Endothelial cell of umbilical vein (primary cell): ENCODE results near the gene TMEM131. TPM values are rescaled to one million over a fixed set of nuclear protein-coding genes. Genes with fewer than 3 reads are reported as not detected.

Experiments
- BruUV-seq: library from RNA; stranded (reverse); fragments of 400-500 nt; replicated peaks from 2 replicates; lab custom pipeline; 2021; lab: Mats Ljungman, UMichigan
- CTCF ChIA-PET: fragments of 300-600, 350-600 bp; sonication (Branson Sonifier 250); formaldehyde crosslinking; loops from one replicate; lab custom pipeline; 2021; ENCODE audit warnings: antibody characterized with exemption, inconsistent platforms; lab: Charles Lee
- POLR2A ChIA-PET: fragments of 300-600, 350-600 bp; sonication (Branson Sonifier 250); formaldehyde crosslinking; loops from one replicate; lab custom pipeline; 2021; ENCODE audit warnings: antibody characterized with exemption, inconsistent platforms; lab: Charles Lee
- DNase-seq: peaks from one replicate; pipeline ENCODE4 v3.0.0-alpha.2; 2011; ENCODE audit warnings: low read depth, low spot score
- FAIRE-seq: peaks from 2 replicates; lab custom pipeline; 2011; peaks lifted over from hg19 to GRCh38; lab: Jason Lieb, UNC
- H2AFZ ChIP-seq: 2 replicates; pipeline ENCODE4 v1.6.0; 2012; ENCODE audit warnings: low read depth, low read length, control low read depth, inconsistent platforms
- H3K27ac ChIP-seq: 2 replicates; pipeline ENCODE4 v1.5.1; 2011; ENCODE audit warnings: low read depth, mild to moderate bottlenecking, control low read depth, low read length, moderate library complexity; ENCODE audit not compliant: insufficient read depth
- H3K27me3 ChIP-seq, 2 experiments: 2 replicates each; pipeline versions ENCODE4 v1.6.0 to v1.6.1; 2011; ENCODE audit warnings: low read length in 2 of 2, mixed read lengths in 1 of 2; ENCODE audit not compliant: control insufficient read depth in 2 of 2, insufficient read depth in 2 of 2
- H3K36me3 ChIP-seq, 2 experiments: 2 replicates in 1 of 2; 3 replicates in 1 of 2; pipeline ENCODE4 v1.5.1; 2011; ENCODE audit warnings: low read length in 2 of 2, mild to moderate bottlenecking in 1 of 2, moderate library complexity in 1 of 2; ENCODE audit not compliant: control insufficient read depth in 2 of 2, insufficient read depth in 2 of 2; ENCODE audit errors: extremely low read depth in 1 of 2
- H3K4me1 ChIP-seq: 3 replicates; pipeline ENCODE4 v1.5.1; 2011; ENCODE audit warnings: mild to moderate bottlenecking, low read length; ENCODE audit not compliant: control insufficient read depth, insufficient read depth; ENCODE audit errors: extremely low read depth
- H3K4me2 ChIP-seq: 2 replicates; pipeline ENCODE4 v1.6.1; 2011; ENCODE audit warnings: low read length, control low read depth, mixed read lengths; ENCODE audit not compliant: insufficient read depth
- H3K4me3 ChIP-seq, 3 experiments: fragments of 200-600 bp in 1 of 3; sonication (generic), shearing (Covaris generic) in 1 of 3; replicated peaks in 1 of 3; 2 replicates each; pipeline ENCODE4 v1.5.1; 2011 to 2016; ENCODE audit warnings: control low read depth in 3 of 3, low read length in 3 of 3, mild to moderate bottlenecking in 2 of 3, inconsistent platforms in 1 of 3, low read depth in 1 of 3, moderate library complexity in 1 of 3; ENCODE audit not compliant: insufficient read depth in 1 of 3
- H3K79me2 ChIP-seq: 2 replicates; pipeline ENCODE4 v1.6.0; 2012; ENCODE audit warnings: low read length, inconsistent platforms; ENCODE audit not compliant: control insufficient read depth, insufficient read depth
- H3K9ac ChIP-seq: replicated peaks from 2 replicates; pipeline ENCODE3; 2011; ENCODE audit warnings: low read length, control low read depth; ENCODE audit not compliant: insufficient read depth; ENCODE audit errors: extremely low read depth
- H3K9me1 ChIP-seq: replicated peaks from 3 replicates; pipeline ENCODE4 v1.6.0; 2011; ENCODE audit warnings: mild to moderate bottlenecking, low read length; ENCODE audit not compliant: control insufficient read depth, insufficient read depth; ENCODE audit errors: extremely low read depth
- H3K9me3 ChIP-seq: replicated peaks from 2 replicates; pipeline ENCODE4 v1.5.1; 2012; ENCODE audit warnings: low read length, inconsistent platforms; ENCODE audit not compliant: control insufficient read depth, insufficient read depth
- H4K20me1 ChIP-seq: replicated peaks from 2 replicates; pipeline ENCODE3; 2011; ENCODE audit warnings: mild to moderate bottlenecking, low read length; ENCODE audit not compliant: control insufficient read depth, insufficient read depth; ENCODE audit errors: extremely low read depth
- EZH2 ChIP-seq: IDR thresholded peaks from 2 replicates; pipeline ENCODE4 v1.6.1; 2012; ENCODE audit warnings: borderline replicate concordance, low read depth, mild to moderate bottlenecking, moderate library complexity, low read length, inconsistent platforms; ENCODE audit not compliant: severe bottlenecking
- FOS ChIP-seq: IDR thresholded peaks from 2 replicates; pipeline ENCODE4 v1.6.1; 2011; ENCODE audit warnings: mild to moderate bottlenecking, low read length, moderate library complexity, borderline replicate concordance; ENCODE audit not compliant: insufficient read depth
- GATA2 ChIP-seq: IDR thresholded peaks from 2 replicates; pipeline ENCODE4 v1.7.0; 2011; ENCODE audit warnings: low read depth, mild to moderate bottlenecking, moderate library complexity, mixed read lengths, low read length; ENCODE audit not compliant: insufficient read length, insufficient read depth
- JUN ChIP-seq: IDR thresholded peaks from 2 replicates; pipeline ENCODE4 v1.6.1; 2011; ENCODE audit warnings: borderline replicate concordance, low read depth; ENCODE audit not compliant: insufficient read length, insufficient read depth
- MAX ChIP-seq: IDR thresholded peaks from 2 replicates; pipeline ENCODE4 v1.6.1; 2011; ENCODE audit not compliant: insufficient read depth, insufficient read length
- MYC ChIP-seq: IDR thresholded peaks from one replicate; pipeline ENCODE4 v1.6.1; 2011; ENCODE audit warnings: mild to moderate bottlenecking, low read depth, low read length
- POLR2A ChIP-seq: IDR thresholded peaks from 2 replicates; pipeline ENCODE4 v1.6.1; 2012; ENCODE audit warnings: low read depth, mild to moderate bottlenecking, control low read depth, low read length
- POLR2AphosphoS5 ChIP-seq: IDR thresholded peaks from 2 replicates; pipeline ENCODE4 v1.6.1; 2012; ENCODE audit warnings: low read depth, mild to moderate bottlenecking, control low read depth, low read length, moderate library complexity; ENCODE audit not compliant: insufficient read depth
- dilution Hi-C: fragments of 300-500 bp; cut with MboI; formaldehyde crosslinking; loops from one replicate; pipeline ENCODE4 v1.15.0; 2019; ENCODE audit warnings: low sequenced_read_pairs; ENCODE audit not compliant: extremely low pct_ligation_motif_present
- intact Hi-C: fragments of 100-400 bp; cut with micrococcal nuclease; formaldehyde crosslinking; loops from one replicate; pipeline ENCODE4 v1.10.0; 2022
- polyA plus RNA-seq, 4 experiments: library from polyadenylated mRNA; depleted of rRNA in 3 of 4; stranded (reverse) in 3 of 4; unstranded in 1 of 4; fragments of >200 nt; gene quantifications; 2 replicates each; pipeline versions ENCODE4 v1.2.1 to v1.2.3, GENCODE V29; 2011 to 2012; ENCODE audit warnings: missing spikeins in 1 of 4
- total RNA-seq: library from RNA; stranded (reverse); gene quantifications from 2 replicates; pipeline ENCODE4 v1.2.3, GENCODE V29; 2021
- TF ChIP-seq, protein P1 (sequence below), 2 donors: IDR thresholded peaks; 1 replicate in 1 of 2; 2 replicates in 1 of 2; pipeline ENCODE4 v1.5.1; 2011; ENCODE audit warnings: low read length in 2 of 2, mild to moderate bottlenecking in 2 of 2, moderate library complexity in 2 of 2, control low read depth in 1 of 2, inconsistent platforms in 1 of 2, low read depth in 1 of 2; ENCODE audit not compliant: insufficient read depth in 1 of 2; ENCODE audit errors: extremely low read depth in 1 of 2

TMEM131 gene
- total and polyA plus RNA-seq, 2 donors (not counting 3 experiments of a cell fraction or from before 2014, with no cell fraction given), result 12.2 to 28.6 TPM

GRCh38 chr2:97779141-97779540, 216.6 kb downstream of the TMEM131 start:
- FAIRE-seq (no peak), DNase-seq (no peak)
- Histone ChIP-seq H3K27me3 (no peaks in the 10 kb centered on the region), H3K36me3 (peaks cover 0 to 3% of the 10 kb centered on the region in 2 experiments), H3K9ac (no peak overlapping the region), H4K20me1 (no peaks in the 10 kb centered on the region), H2AFZ (no peak overlapping the region), H3K4me3 (no peak overlapping the region), H3K4me2 (no peak overlapping the region), H3K27ac (no peak overlapping the region), H3K9me1 (no peaks in the 10 kb centered on the region), H3K79me2 (no peaks in the 10 kb centered on the region), H3K9me3 (no peaks in the 10 kb centered on the region), H3K4me1 (no peaks in the 10 kb centered on the region)
- ChIA-PET POLR2A (no interaction called here), CTCF (no interaction called here)
- intact Hi-C loops (no loop called here), dilution Hi-C loops (no loop called here)
- no TSS peak for BruUV-seq
- TF ChIP-seq MYC (no peak), POLR2A (no peak), GATA2 (no peak), EZH2 (no peak)

- no peaks in the 10 kb centered on the region for H3K79me2 ChIP-seq
- no peaks in the 10 kb centered on the region for H4K20me1 ChIP-seq
- BruUV-seq, result no TSS peak
- H3K27ac ChIP-seq, result no peak overlapping the region
- intact Hi-C loops, result no loop called here
- no peaks in the 10 kb centered on the region for H3K9me3 ChIP-seq
- H3K27me3 ChIP-seq, result no peaks in the 10 kb centered on the region
- DNase-seq (no peak), FAIRE-seq (no peak)
- no peak overlapping the region for H2AFZ ChIP-seq
- no peak overlapping the region for H3K4me3 ChIP-seq
- dilution Hi-C loops, result no loop called here
- no peaks in the 10 kb centered on the region for H3K9me1 ChIP-seq
- H3K36me3 ChIP-seq, result peaks cover 3 to 5% of the 10 kb centered on the region in 2 experiments
- H3K4me2 ChIP-seq, result no peak overlapping the region
- no peak overlapping the region for H3K9ac ChIP-seq
- H3K4me1 ChIP-seq, result no peaks in the 10 kb centered on the region
- TF ChIP-seq GATA2 (no peak), MYC (no peak), POLR2A (no peak), FOS (no peak), POLR2AphosphoS5 (no peak), MAX (no peak), EZH2 (no peak), JUN (no peak)
- TF ChIP-seq, protein P1, sequence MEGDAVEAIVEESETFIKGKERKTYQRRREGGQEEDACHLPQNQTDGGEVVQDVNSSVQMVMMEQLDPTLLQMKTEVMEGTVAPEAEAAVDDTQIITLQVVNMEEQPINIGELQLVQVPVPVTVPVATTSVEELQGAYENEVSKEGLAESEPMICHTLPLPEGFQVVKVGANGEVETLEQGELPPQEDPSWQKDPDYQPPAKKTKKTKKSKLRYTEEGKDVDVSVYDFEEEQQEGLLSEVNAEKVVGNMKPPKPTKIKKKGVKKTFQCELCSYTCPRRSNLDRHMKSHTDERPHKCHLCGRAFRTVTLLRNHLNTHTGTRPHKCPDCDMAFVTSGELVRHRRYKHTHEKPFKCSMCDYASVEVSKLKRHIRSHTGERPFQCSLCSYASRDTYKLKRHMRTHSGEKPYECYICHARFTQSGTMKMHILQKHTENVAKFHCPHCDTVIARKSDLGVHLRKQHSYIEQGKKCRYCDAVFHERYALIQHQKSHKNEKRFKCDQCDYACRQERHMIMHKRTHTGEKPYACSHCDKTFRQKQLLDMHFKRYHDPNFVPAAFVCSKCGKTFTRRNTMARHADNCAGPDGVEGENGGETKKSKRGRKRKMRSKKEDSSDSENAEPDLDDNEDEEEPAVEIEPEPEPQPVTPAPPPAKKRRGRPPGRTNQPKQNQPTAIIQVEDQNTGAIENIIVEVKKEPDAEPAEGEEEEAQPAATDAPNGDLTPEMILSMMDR (IDR thresholded peaks at IDR 0.05; ENCODE audit: extremely low read depth in 1 of 2, insufficient read depth in 1 of 2, low read depth in 1 of 2, low read length in 2 of 2), result no peak
- POLR2A ChIA-PET, result no interaction called here
- CTCF ChIA-PET, result interaction anchor here (0.6 to 3.2 kb wide), 11 partner anchors 13 to 610 kb away, joined by 3 to 37 read pairs (median 6); no protein-coding TSS in a partner anchor
Observed at GRCh38 chr2:97775074-97775473, 220.7 kb downstream of the TMEM131 start.
